ENCODE results near the gene ANKRD35. TPM values are rescaled to one million over a fixed set of nuclear protein-coding genes. Genes with fewer than 3 reads are reported as not detected.
A peak's percentile ranks its signal among the peaks of the same experiment; 100 is the strongest.

The ANKRD35 gene
- total RNA-seq, 2 experiments from 2014 or later, result 0.19 to 0.20 TPM

DNA sequence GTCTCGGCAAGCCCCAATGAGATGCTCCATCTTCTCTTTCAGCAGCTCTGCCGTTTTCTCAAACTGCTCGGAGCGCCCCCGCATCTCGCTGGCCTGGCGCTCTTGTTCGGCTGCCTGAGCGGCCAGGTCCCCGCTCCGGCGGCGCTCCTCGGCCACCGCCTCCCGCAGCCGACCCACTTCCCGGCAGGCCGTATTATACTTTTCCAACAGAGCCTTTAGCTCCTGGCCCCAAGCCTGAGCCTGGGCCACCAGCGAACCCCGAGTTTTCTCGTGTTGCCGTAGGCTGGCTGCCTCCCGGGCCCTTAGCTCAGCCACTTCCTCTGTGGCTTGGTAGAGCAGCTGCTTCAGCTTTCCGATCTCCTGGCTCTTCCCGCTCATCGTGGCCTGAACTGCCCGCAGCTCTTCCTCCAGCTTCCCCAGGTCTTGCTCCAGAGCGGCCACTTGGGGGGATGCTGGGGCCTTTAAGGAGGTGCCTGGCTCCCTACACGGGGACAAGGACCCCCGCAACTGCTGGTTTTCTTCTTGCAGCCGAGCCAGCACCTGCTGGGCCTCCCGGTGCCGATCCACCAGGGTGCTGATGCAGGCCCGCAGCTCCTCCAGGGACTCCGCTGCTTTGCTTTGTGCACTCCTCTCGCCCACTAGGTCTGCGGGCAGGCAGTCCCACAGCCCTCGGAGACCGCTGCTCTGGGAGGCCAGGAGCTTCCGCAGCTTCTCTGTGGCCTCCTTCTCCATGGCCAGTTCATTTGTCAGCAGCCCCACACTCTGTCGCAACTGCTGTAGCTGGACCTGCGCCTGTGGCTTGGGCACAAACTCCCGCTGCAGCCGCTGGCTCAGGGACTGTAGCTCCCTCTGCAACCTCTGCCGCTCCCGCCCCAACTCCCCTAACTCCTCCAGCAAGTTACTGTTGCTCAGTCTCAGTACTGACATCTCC, 13.4 kb downstream of the ANKRD35 start:
- peak overlapping the region; percentile 63 for H3K4me3 Mint-ChIP-seq
- no peak overlapping the region for H3K27ac Mint-ChIP-seq
- H3K9me3 Mint-ChIP-seq, result no peaks in the 10 kb centered on the region
- CTCF ChIA-PET, result interaction anchor here (0.5 to 3.4 kb wide), 12 partner anchors 8 to 135 kb away, joined by 3 to 37 read pairs (median 3); partner anchors contain the start of genes ANKRD35, ITGA10 and NUDT17
- no peaks in the 10 kb centered on the region for H3K36me3 Mint-ChIP-seq (ENCODE audit: low read depth)
- H3K27me3 Mint-ChIP-seq (ENCODE audit: low read depth), result peaks cover 4% of the 10 kb centered on the region
- DNase-seq, result peak; percentile 47
- peaks cover 14% of the 10 kb centered on the region for H3K4me1 Mint-ChIP-seq (ENCODE audit: low read depth)
- intact Hi-C loops (cut with micrococcal nuclease), result loop anchor here (1.0 kb wide), 2 partner anchors 9 to 13 kb away; partner anchors contain the start of gene PIAS3

DNA sequence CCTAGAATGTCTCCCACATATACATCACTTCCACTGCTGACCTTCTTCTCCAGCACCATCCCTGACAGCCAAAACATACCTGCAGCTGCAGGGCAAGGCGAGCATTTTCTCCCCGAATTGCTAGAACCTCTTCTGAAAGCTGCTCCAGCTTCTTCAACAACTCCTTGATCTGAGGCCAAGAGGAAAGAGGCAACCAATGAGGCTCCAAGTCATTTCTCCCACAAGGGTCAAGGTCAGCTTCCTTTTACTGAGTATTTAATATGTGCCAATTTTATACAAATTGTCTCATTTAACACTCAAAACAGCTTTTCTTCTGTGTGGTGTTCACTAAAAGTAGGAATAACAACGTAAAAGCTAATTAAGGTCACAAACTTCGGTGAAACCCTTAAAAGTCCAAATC, 17.4 kb downstream of the ANKRD35 start:
- intact Hi-C loops (cut with micrococcal nuclease), result no loop called here
- peaks cover 14% of the 10 kb centered on the region for H3K4me1 Mint-ChIP-seq (ENCODE audit: low read depth)
- no peak overlapping the region for H3K4me3 Mint-ChIP-seq
- CTCF ChIA-PET, result interaction anchor here (0.6 to 1.3 kb wide), 4 partner anchors 24 to 159 kb away, joined by 3 to 4 read pairs (median 4); partner anchors contain the start of gene RBM8A
- H3K27me3 Mint-ChIP-seq (ENCODE audit: low read depth), result peaks cover 4% of the 10 kb centered on the region
- H3K9me3 Mint-ChIP-seq, result no peaks in the 10 kb centered on the region
- H3K27ac Mint-ChIP-seq, result no peak overlapping the region
- H3K36me3 Mint-ChIP-seq (ENCODE audit: low read depth), result no peaks in the 10 kb centered on the region
- DNase-seq, result no peak

DNA sequence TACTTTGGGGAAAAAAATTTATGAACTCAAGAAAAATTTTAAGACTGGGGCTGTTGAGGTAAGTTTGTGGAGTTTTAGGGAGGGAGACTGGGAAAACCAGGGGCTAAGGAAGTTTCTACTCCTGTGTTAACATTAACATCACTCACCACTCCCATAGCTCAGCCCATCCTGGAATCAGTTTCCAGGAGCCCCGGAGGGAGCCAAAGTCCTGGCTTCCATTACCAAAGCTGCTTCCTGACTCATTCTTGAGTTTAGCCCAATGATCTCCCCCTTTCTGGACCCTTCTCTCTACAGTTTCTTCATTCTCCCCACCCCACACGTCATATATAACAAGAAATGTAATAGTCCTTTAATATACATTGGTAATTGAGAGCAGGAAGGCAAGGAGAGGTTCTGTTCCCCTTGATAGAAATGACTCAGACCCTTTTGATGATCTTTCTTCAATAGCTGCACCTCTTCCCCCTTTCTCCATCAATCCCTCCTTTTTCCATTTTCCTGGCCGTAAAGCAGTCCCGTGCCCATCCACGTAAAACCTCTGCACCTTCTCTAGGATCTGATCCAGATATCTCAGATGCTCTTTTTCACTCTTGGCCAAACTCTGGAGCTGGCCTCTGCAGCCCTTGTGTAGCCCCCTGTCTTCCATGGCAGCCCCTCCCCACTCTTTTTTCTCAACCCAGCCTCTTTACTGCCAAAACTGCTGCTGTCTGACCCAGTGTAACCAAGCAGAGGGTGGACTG, 22.2 kb downstream of the ANKRD35 start:
- H3K9me3 Mint-ChIP-seq, result no peaks in the 10 kb centered on the region
- no peak overlapping the region for H3K4me3 Mint-ChIP-seq
- DNase-seq, result no peak
- no peaks in the 10 kb centered on the region for H3K27me3 Mint-ChIP-seq (ENCODE audit: low read depth)
- CTCF ChIA-PET, result interaction anchor here (9.7 kb wide), 1 partner anchor 16 kb away, joined by 116 read pairs; the partner anchor contains the start of gene NUDT17
- H3K27ac Mint-ChIP-seq, result no peak overlapping the region
- no peaks in the 10 kb centered on the region for H3K36me3 Mint-ChIP-seq (ENCODE audit: low read depth)
- H3K4me1 Mint-ChIP-seq (ENCODE audit: low read depth), result no peaks in the 10 kb centered on the region
- intact Hi-C loops (cut with micrococcal nuclease), result loop anchor here (1.0 kb wide), 1 partner anchor 9 kb away; no protein-coding TSS in a partner anchor

DNA sequence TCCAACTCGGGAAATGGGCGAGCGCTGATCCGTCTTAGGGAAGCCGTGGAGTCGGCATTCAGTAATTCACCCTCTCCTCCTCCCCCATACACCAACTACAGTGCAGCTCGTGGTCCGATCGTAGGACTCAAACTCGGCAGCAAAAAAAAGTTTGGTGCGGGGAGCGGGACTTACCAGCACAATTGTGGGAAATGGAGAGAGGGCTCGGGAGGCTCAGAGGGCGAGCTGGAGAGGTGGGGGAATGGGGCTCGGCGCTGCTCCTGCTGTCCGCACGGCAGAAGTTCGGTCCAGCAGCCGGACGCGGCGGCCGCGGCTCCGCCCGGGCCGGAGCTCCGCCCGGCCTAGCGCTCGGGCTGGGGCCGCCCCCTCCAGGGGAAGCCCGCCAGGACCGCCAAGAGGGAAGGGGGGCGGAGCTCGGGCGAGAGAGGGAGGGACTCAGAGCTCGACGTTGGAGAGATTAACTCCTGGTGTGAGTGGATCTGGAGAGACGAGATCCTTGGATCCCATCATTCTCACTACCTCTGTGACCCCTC, 26.1 kb downstream of the ANKRD35 start:
- Mint-ChIP-seq H3K4me1 (ENCODE audit: low read depth) (peaks cover 9% of the 10 kb centered on the region), H3K27ac (peak overlapping the region; percentile 83), H3K27me3 (ENCODE audit: low read depth) (no peaks in the 10 kb centered on the region), H3K4me3 (peak overlapping the region; percentile 87), H3K36me3 (ENCODE audit: low read depth) (peaks cover 3% of the 10 kb centered on the region), H3K9me3 (peaks cover 2% of the 10 kb centered on the region)
- intact Hi-C loops (cut with micrococcal nuclease), result loop anchor here (1.0 to 2.0 kb wide), 5 partner anchors 8 to 59 kb away; partner anchors contain the start of genes ANKRD35 and PEX11B
- CTCF ChIA-PET, result interaction anchor here (0.7 to 9.7 kb wide), 14 partner anchors 10 to 176 kb away, joined by 3 to 116 read pairs (median 4); partner anchors contain the start of genes LIX1L and NUDT17
- DNase-seq, result peak; percentile 83

DNA sequence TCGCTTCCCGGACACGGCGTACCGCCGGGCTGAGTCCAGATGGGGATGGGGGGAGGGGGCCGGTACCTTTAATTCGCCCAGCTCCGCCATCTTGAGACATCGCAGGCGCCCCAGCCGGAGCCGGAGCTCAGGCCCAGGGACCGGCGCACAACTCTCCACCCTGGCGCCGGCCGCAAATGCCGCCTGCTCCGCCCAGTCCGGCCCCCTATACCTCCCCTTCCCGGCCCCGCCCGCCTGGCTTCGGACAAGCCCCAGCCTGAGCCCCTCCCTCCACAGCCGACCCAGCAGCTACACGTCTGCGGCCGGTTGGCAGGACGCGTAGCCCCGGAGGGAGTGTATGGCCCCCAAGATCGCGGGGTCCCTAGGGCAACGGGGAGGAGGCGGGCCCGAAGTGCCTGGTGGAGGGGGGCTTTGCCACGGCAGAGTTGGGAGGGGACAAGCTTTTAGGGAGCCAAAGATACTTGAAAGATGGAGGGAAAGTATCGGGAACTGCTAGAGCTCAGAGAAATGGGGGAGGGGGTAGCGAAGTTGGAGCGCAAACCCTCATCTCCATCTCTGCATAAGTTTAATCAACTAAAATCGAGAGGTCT, 26.7 kb downstream of the ANKRD35 start, which contains the start of gene PIAS3:
Gene PIAS3 (minus strand): TSS at position 181 of the 590 bp plus-strand sequence. CDS start 91 bp downstream, at position 90.
- Mint-ChIP-seq H3K4me3 (peak within 1 kb of the TSS; percentile 87), H3K4me1 (ENCODE audit: low read depth) (peaks cover 9% of the 10 kb centered on the region), H3K36me3 (ENCODE audit: low read depth) (peaks cover 6% of the 10 kb centered on the region), H3K27ac (peak within 1 kb of the TSS; percentile 83), H3K9me3 (peaks cover 2% of the 10 kb centered on the region), H3K27me3 (ENCODE audit: low read depth) (no peaks in the 10 kb centered on the region)
- CTCF ChIA-PET, result interaction anchor here (0.7 to 9.7 kb wide), 16 partner anchors 12 to 177 kb away, joined by 3 to 116 read pairs (median 4); partner anchors contain the start of genes ANKRD34A, HJV, LIX1L and NUDT17
- DNase-seq, result peak; percentile 84
- intact Hi-C loops (cut with micrococcal nuclease), result loop anchor here (1.0 to 2.0 kb wide), 6 partner anchors 8 to 99 kb away; partner anchors contain the start of genes ANKRD35, LIX1L and PEX11B

DNA sequence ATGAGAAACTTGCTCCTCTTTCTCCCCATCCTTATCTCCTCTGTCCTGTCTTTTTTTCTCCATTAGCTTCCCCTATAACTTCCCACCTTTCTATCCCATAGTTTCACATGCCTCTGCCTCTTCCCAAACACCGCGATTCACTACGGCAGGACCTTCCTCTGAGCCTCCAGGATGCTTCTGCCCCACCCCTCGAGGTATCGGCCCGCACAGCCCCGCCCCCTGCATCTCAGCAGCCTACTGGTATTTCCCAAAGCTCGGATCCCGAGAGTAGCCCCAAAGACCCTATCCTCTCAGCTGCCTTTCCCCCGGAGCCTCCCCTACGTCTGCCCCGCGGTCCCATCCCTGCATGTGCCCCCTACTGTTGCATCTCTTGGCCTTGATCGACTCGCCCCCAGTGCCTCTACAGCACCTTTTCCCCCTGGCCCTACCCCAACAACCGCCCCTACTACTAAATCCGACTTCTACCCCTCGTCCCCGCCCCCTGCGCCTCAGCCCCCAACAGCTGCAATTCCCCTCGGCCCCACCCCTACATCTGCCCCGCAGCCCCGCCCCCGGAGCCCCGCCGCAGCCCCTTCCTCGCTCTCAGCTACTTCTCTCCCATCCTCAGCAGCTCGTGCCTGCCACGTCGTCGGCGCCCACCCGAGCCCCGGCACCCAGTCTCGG, 27.3 kb downstream of the ANKRD35 start:
- CTCF ChIA-PET, result interaction anchor here (0.5 to 9.7 kb wide), 13 partner anchors 8 to 164 kb away, joined by 3 to 116 read pairs (median 4); partner anchors contain the start of genes ANKRD34A, HJV, LIX1L and NUDT17
- intact Hi-C loops (cut with micrococcal nuclease), result loop anchor here (1.0 to 2.0 kb wide), 2 partner anchors 26 to 100 kb away; partner anchors contain the start of genes ANKRD35 and LIX1L
- DNase-seq, result peak; percentile 66
- Mint-ChIP-seq H3K27ac (peak overlapping the region; percentile 75), H3K36me3 (ENCODE audit: low read depth) (peaks cover 7% of the 10 kb centered on the region), H3K4me1 (ENCODE audit: low read depth) (peaks cover 9% of the 10 kb centered on the region), H3K9me3 (peaks cover 2% of the 10 kb centered on the region), H3K27me3 (ENCODE audit: low read depth) (no peaks in the 10 kb centered on the region), H3K4me3 (peak overlapping the region; percentile 87)

DNA sequence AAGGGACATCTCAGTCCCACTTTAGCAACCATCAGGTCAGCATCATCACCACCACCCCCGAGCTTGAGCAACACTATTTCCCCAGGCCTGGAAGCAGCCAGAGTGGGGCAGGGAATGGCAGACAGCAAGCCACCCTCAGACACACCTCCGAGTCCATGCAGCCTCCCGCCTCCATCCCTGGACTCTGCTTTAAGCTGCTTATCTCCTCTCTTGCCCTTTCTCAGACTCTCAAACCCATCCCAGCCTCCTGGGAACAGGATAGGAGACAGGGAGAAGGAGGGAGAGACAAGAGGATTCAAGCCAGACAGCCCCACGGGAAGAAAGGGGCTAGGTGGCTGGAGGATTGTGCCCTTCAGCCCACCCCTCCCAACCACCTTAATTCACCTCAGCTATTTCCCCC, 28.5 kb downstream of the ANKRD35 start:
- no peak for DNase-seq
- no peak overlapping the region for H3K27ac Mint-ChIP-seq
- H3K27me3 Mint-ChIP-seq (ENCODE audit: low read depth), result no peaks in the 10 kb centered on the region
- intact Hi-C loops (cut with micrococcal nuclease), result no loop called here
- H3K4me3 Mint-ChIP-seq, result no peak overlapping the region
- H3K9me3 Mint-ChIP-seq, result peaks cover 2% of the 10 kb centered on the region
- H3K36me3 Mint-ChIP-seq (ENCODE audit: low read depth), result peaks cover 9% of the 10 kb centered on the region
- H3K4me1 Mint-ChIP-seq (ENCODE audit: low read depth), result peaks cover 9% of the 10 kb centered on the region
- CTCF ChIA-PET, result interaction anchor here (0.6 to 9.7 kb wide), 5 partner anchors 10 to 165 kb away, joined by 3 to 116 read pairs (median 4); partner anchors contain the start of genes ANKRD34A, HJV, NUDT17 and POLR3GL

DNA sequence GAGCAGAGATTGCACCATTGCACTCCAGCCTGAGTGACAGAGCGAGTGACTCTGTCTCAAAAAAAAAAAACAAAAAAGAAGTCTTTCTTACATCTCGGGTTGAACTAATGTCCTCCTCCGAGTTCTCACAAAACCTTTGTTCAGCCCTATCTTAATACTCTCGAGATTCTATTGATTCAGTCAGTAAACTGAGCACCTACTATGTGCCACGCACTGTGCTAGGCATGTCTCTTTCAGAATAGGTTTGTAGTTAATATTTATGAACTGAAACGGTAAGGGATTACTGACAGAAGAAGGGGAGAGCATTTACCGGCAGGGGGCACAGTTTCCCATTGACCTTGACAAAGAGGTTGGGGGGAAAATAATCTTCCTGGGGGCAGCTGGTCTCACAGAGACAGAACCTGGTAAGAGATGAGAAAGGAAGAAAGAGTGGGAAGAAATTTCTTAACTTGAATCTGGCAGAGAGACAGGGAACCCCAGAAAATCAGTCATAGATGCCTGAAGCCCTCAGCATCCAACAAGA, 30.2 kb downstream of the ANKRD35 start:
- no peaks in the 10 kb centered on the region for H3K27me3 Mint-ChIP-seq (ENCODE audit: low read depth)
- CTCF ChIA-PET, result interaction anchor here (0.7 to 1.7 kb wide), 2 partner anchors 10 to 161 kb away, joined by 4 to 6 read pairs; partner anchors contain the start of gene NUDT17
- H3K4me1 Mint-ChIP-seq (ENCODE audit: low read depth), result peaks cover 13% of the 10 kb centered on the region
- H3K4me3 Mint-ChIP-seq, result no peak overlapping the region
- no peak overlapping the region for H3K27ac Mint-ChIP-seq
- H3K36me3 Mint-ChIP-seq (ENCODE audit: low read depth), result peaks cover 14% of the 10 kb centered on the region
- peaks cover 2% of the 10 kb centered on the region for H3K9me3 Mint-ChIP-seq
- intact Hi-C loops (cut with micrococcal nuclease), result no loop called here
- no peak for DNase-seq

DNA sequence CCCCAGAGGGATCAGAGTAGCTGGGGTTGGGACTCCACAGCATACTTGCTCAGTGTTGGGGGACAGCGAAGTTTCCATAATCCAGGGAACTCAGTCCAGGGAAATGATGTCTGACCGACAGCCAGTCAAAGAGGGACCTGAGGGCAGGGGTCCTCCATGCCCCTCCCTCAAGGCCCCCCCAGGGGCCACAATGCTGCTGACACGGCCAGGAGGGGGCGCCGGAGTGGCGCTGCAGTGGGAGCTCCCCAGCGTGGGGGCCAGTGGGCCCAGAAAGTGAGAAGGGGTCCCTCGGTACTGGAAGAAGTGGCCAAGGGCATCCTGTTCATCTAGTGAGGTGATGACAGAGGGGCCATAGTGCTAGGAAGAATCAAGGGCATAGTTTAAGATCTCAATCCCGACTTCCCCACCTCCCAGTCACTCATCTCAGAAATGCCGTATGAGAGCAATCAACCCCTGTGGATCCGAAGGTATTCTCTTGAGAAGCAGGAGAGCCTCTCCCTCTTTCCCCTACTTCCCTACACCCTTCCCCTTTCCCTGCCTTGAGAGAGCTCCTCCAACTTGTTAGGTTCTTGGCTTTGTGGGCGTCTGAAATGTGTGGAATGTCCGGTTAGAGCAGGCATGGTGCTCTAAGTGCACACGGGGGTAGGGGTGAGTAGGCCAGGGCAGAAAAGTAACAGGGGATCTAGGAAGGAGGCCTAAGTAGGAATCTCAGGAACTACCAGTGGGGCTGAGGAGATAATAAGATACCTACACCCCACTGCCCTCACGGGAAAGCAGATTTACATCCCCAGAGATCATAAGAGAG, 36.1 kb downstream of the ANKRD35 start:
- no peaks in the 10 kb centered on the region for H3K27me3 Mint-ChIP-seq (ENCODE audit: low read depth)
- no peak for DNase-seq
- CTCF ChIA-PET, result interaction anchor here (0.7 to 8.7 kb wide), 9 partner anchors 8 to 140 kb away, joined by 3 to 141 read pairs (median 4); partner anchors contain the start of genes ITGA10 and PIAS3
- no peak overlapping the region for H3K27ac Mint-ChIP-seq
- H3K4me3 Mint-ChIP-seq, result no peak overlapping the region
- H3K9me3 Mint-ChIP-seq, result no peaks in the 10 kb centered on the region
- H3K4me1 Mint-ChIP-seq (ENCODE audit: low read depth), result peaks cover 17% of the 10 kb centered on the region
- peaks cover 10% of the 10 kb centered on the region for H3K36me3 Mint-ChIP-seq (ENCODE audit: low read depth)
- intact Hi-C loops (cut with micrococcal nuclease), result no loop called here

DNA sequence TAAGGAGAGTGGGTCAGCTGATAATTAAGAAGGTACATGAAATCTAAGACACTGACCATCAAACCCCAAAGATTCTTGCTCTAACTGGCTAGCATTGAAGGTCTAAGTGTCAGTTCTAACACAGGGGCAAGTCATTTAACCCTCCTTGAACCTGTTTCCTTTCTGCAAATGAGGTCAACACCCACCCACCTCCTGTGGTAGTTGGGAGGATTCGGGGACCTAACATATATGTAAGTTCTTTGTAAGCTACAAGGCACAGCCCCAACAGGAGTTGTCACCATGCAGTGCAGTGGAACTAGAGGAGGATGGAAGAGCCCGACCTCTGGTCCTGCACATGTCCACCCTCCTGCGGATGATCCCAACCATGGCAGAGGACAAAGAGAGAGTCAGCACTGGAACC, 37.8 kb downstream of the ANKRD35 start:
- no peaks in the 10 kb centered on the region for H3K9me3 Mint-ChIP-seq
- peaks cover 17% of the 10 kb centered on the region for H3K4me1 Mint-ChIP-seq (ENCODE audit: low read depth)
- H3K4me3 Mint-ChIP-seq, result no peak overlapping the region
- no peak for DNase-seq
- H3K27me3 Mint-ChIP-seq (ENCODE audit: low read depth), result no peaks in the 10 kb centered on the region
- peaks cover 6% of the 10 kb centered on the region for H3K36me3 Mint-ChIP-seq (ENCODE audit: low read depth)
- intact Hi-C loops (cut with micrococcal nuclease), result no loop called here
- CTCF ChIA-PET, result interaction anchor here (1.4 to 8.7 kb wide), 10 partner anchors 9 to 171 kb away, joined by 3 to 141 read pairs (median 30); partner anchors contain the start of genes ITGA10, LIX1L and PIAS3
- H3K27ac Mint-ChIP-seq, result no peak overlapping the region

All from activated naive CD4-positive, alpha-beta T cell treated with anti-CD3 and anti-CD28 coated beads for 36 hours (primary cell).